22Rv1 (cell line): ENCODE measurements around the gene ADCK1.
"Not testable (repeated sequence)": the region's sequence is repeated elsewhere in the genome, so short reads cannot be mapped to it uniquely, and the experiment has no call there.

ENCODE experiments used
- CTCF ChIP-seq: fragments of 450-650 bp; IDR thresholded peaks from 2 replicates; pipeline ENCODE4 v1.5.1; 2017; ENCODE audit warnings: mild to moderate bottlenecking
- ZFX ChIP-seq: fragments of 450-650 bp; IDR thresholded peaks from 2 replicates; pipeline ENCODE4 v1.6.1; 2017; ENCODE audit warnings: antibody characterized with exemption, borderline replicate concordance

- not testable (repeated sequence) for TF ChIP-seq CTCF, ZFX
These were observed 89.0 kb downstream of the ADCK1 start for GRCh38 chr14:77888903-77889302.
